Measurements from ENCODE around the gene KDM1A.

KDM1A gene

GRCh38 chr1:23116216-23116836, 97.1 kb downstream of the KDM1A start:
- FAIRE-seq (no peak), DNase-seq (ENCODE audit: insufficient read length, low spot score) (no peak)
- TF ChIP-seq POU2F2 (IDR thresholded peaks at IDR 0.05; ENCODE audit: low read depth, low read length): no peak
- no peak for TF ChIP-seq PAX5 (IDR thresholded peaks at IDR 0.05; ENCODE audit: insufficient read depth, low read length, severe bottlenecking)
- no peak for TF ChIP-seq SPI1 (IDR thresholded peaks at IDR 0.05; ENCODE audit: low read depth, low read length)
- TF ChIP-seq POLR2A (IDR thresholded peaks at IDR 0.05; ENCODE audit: low read depth, low read length): no peak
- TF ChIP-seq TAF1 (IDR thresholded peaks at IDR 0.05; ENCODE audit: low read depth, low read length): no peak
- no peak for TF ChIP-seq POLR2AphosphoS5 (IDR thresholded peaks at IDR 0.05; ENCODE audit: low read depth, low read length)

GRCh38 chr1:23116921-23117699, 97.8 kb downstream of the KDM1A start:
- FAIRE-seq (no peak), DNase-seq (ENCODE audit: insufficient read length, low spot score) (no peak)
- no peak for TF ChIP-seq TAF1 (IDR thresholded peaks at IDR 0.05; ENCODE audit: low read depth, low read length)
- no peak for TF ChIP-seq POLR2A (IDR thresholded peaks at IDR 0.05; ENCODE audit: low read depth, low read length)
- no peak for TF ChIP-seq PAX5 (IDR thresholded peaks at IDR 0.05; ENCODE audit: insufficient read depth, low read length, severe bottlenecking)
- no peak for TF ChIP-seq POU2F2 (IDR thresholded peaks at IDR 0.05; ENCODE audit: low read depth, low read length)
- no peak for TF ChIP-seq POLR2AphosphoS5 (IDR thresholded peaks at IDR 0.05; ENCODE audit: low read depth, low read length)
- TF ChIP-seq SPI1 (IDR thresholded peaks at IDR 0.05; ENCODE audit: low read depth, low read length): no peak

DNA sequence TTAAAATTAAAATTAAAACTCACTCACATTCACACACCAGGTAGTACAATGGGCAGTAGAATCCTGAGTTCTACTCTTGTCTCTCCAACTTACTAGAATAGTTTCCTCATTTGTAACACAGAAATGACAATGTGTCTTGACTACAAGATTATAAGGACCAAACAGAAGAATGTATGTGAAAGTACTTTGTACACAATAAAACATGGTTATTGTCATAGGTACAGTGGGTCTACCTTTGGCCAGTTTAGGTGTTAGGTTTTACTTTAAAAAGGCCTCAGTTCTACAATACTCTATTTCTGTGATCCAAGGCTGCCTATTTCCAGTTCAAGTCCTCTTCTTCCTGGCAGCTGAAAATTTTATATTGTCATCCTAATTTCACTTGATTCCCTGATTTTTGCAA, 99.1 kb downstream of the KDM1A start:
- TF ChIP-seq TAF1 (IDR thresholded peaks at IDR 0.05; ENCODE audit: low read depth, low read length) (no peak), POLR2AphosphoS5 (IDR thresholded peaks at IDR 0.05; ENCODE audit: low read depth, low read length) (no peak), POLR2A (IDR thresholded peaks at IDR 0.05; ENCODE audit: low read depth, low read length) (no peak), POU2F2 (IDR thresholded peaks at IDR 0.05; ENCODE audit: low read depth, low read length) (no peak)
- FAIRE-seq: no peak
- DNase-seq (ENCODE audit: insufficient read length, low spot score): no peak

- DNase-seq (ENCODE audit: insufficient read length, low spot score) (no peak), FAIRE-seq (no peak)
- TF ChIP-seq POU2F2 (IDR thresholded peaks at IDR 0.05; ENCODE audit: low read depth, low read length) (no peak), SPI1 (IDR thresholded peaks at IDR 0.05; ENCODE audit: low read depth, low read length) (no peak), POLR2A (IDR thresholded peaks at IDR 0.05; ENCODE audit: low read depth, low read length) (no peak), POLR2AphosphoS5 (IDR thresholded peaks at IDR 0.05; ENCODE audit: low read depth, low read length) (no peak), PAX5 (IDR thresholded peaks at IDR 0.05; ENCODE audit: insufficient read depth, low read length, severe bottlenecking) (no peak), TAF1 (IDR thresholded peaks at IDR 0.05; ENCODE audit: low read depth, low read length) (no peak)
Measured at GRCh38 chr1:23118957-23119792, 99.9 kb downstream of the KDM1A start.

DNA sequence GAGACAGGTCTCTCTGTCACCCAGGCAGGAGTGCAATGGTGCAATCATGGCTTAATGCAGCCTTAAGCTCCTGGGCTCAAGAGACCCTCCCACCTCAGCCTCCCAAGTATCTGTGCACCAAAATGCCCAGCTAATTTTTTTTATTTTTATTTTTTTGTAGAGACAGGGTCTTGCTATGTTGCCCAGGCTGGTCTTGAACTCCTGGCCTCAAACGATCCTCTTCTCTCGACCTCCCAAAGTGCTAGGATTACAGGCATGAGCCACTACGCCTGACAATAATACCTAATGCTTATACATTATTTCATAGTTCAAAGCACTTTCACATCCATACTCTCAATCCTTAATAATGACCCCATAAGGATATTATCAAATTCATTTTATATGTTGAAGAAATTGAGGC, 101.1 kb downstream of the KDM1A start:
- no peak for DNase-seq (ENCODE audit: insufficient read length, low spot score)
- no peak for FAIRE-seq
- no peak for TF ChIP-seq POLR2AphosphoS5 (IDR thresholded peaks at IDR 0.05; ENCODE audit: low read depth, low read length)
- no peak for TF ChIP-seq SPI1 (IDR thresholded peaks at IDR 0.05; ENCODE audit: low read depth, low read length)
- TF ChIP-seq TAF1 (IDR thresholded peaks at IDR 0.05; ENCODE audit: low read depth, low read length): no peak
- TF ChIP-seq PAX5 (IDR thresholded peaks at IDR 0.05; ENCODE audit: insufficient read depth, low read length, severe bottlenecking): no peak
- TF ChIP-seq POU2F2 (IDR thresholded peaks at IDR 0.05; ENCODE audit: low read depth, low read length): no peak
- TF ChIP-seq POLR2A (IDR thresholded peaks at IDR 0.05; ENCODE audit: low read depth, low read length): no peak

GRCh38 chr1:23122023-23122748, 102.9 kb downstream of the KDM1A start:
- FAIRE-seq (no peak), DNase-seq (ENCODE audit: insufficient read length, low spot score) (no peak)
- TF ChIP-seq TAF1 (IDR thresholded peaks at IDR 0.05; ENCODE audit: low read depth, low read length): no peak
- TF ChIP-seq POLR2A (IDR thresholded peaks at IDR 0.05; ENCODE audit: low read depth, low read length): no peak
- no peak for TF ChIP-seq SPI1 (IDR thresholded peaks at IDR 0.05; ENCODE audit: low read depth, low read length)
- TF ChIP-seq POU2F2 (IDR thresholded peaks at IDR 0.05; ENCODE audit: low read depth, low read length): no peak
- no peak for TF ChIP-seq POLR2AphosphoS5 (IDR thresholded peaks at IDR 0.05; ENCODE audit: low read depth, low read length)
- TF ChIP-seq PAX5 (IDR thresholded peaks at IDR 0.05; ENCODE audit: insufficient read depth, low read length, severe bottlenecking): no peak

DNA sequence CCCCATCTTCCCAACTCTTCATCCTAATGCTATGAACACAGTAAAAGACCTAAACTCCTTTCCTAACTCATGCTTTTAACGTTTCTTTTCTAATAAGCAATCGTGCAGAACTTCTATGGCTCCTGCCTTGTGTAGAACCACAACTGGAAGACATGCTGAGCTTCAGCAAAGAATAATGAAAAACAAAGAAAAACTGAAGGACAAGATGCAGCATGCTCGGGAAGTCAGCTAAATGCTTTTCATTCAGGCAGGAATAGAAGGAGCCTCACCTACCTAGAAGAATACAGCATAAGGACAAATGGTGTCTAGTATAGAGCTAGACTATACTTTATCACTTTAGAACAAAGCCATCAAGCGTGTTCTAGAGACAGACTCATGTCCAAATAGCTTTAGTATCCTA, 103.5 kb downstream of the KDM1A start:
- FAIRE-seq: no peak

GRCh38 chr1:23123528-23123927, 104.3 kb downstream of the KDM1A start:
- DNase-seq (ENCODE audit: insufficient read length, low spot score) (no peak), FAIRE-seq (no peak)
- TF ChIP-seq POU2F2 (IDR thresholded peaks at IDR 0.05; ENCODE audit: low read depth, low read length) (no peak), TAF1 (IDR thresholded peaks at IDR 0.05; ENCODE audit: low read depth, low read length) (no peak), POLR2AphosphoS5 (IDR thresholded peaks at IDR 0.05; ENCODE audit: low read depth, low read length) (no peak), SPI1 (IDR thresholded peaks at IDR 0.05; ENCODE audit: low read depth, low read length) (no peak), POLR2A (IDR thresholded peaks at IDR 0.05; ENCODE audit: low read depth, low read length) (no peak)

More for the DNA sequence above, 103.5 kb downstream of the KDM1A start:
- TF ChIP-seq TAF1 (IDR thresholded peaks at IDR 0.05; ENCODE audit: low read depth, low read length) (no peak), POU2F2 (IDR thresholded peaks at IDR 0.05; ENCODE audit: low read depth, low read length) (no peak), SPI1 (IDR thresholded peaks at IDR 0.05; ENCODE audit: low read depth, low read length) (no peak)
- no peak for DNase-seq (ENCODE audit: insufficient read length, low spot score)

Data from GM12891 (cell line).